Left lung (tissue), 10 donors: Measurements from ENCODE around the gene NTM. TPM values are rescaled to one million over a fixed set of nuclear protein-coding genes. Genes with fewer than 3 reads are reported as not detected.

Source experiments
- ATAC-seq: fragments of 200-7000 bp; cut with Tn5 transposase; one replicate; pipeline ENCODE4 v1.9.1; 2020; ENCODE audit warnings: moderate library complexity
- DNase-seq, 4 donors: peaks; one replicate each; pipeline ENCODE4 v3.0.0-alpha.2; 2013 to 2020
- H3K27ac ChIP-seq, 2 donors: fragments of 200-600 bp; sonication (generic) in 1 of 2; one replicate each; pipeline versions ENCODE4 v1.5.0 to v1.8.0; 2020 to 2021
- H3K27me3 ChIP-seq, 2 donors: fragments of 200-600 bp; sonication (generic) in 1 of 2; one replicate each; pipeline versions ENCODE4 v1.5.0 to v1.8.0; 2020 to 2021
- H3K36me3 ChIP-seq, 2 donors: fragments of 200-600 bp; sonication (generic) in 1 of 2; one replicate each; pipeline versions ENCODE4 v1.5.0 to v1.8.0; 2020 to 2021
- H3K4me1 ChIP-seq, 2 donors: fragments of 200-600 bp; one replicate each; pipeline ENCODE4 v1.8.0; 2021
- H3K4me3 ChIP-seq, 2 donors: fragments of 200-600 bp; sonication (generic) in 1 of 2; one replicate each; pipeline versions ENCODE4 v1.5.0 to v1.8.0; 2020 to 2021; ENCODE audit warnings: mild to moderate bottlenecking in 1 of 2
- H3K9me3 ChIP-seq, 2 donors: fragments of 200-600 bp; sonication (generic) in 1 of 2; one replicate each; pipeline versions ENCODE4 v1.5.0 to v1.8.0; 2020 to 2021
- CTCF ChIP-seq, 2 donors: fragments of 200-600 bp; sonication (generic) in 1 of 2; IDR thresholded peaks; one replicate each; pipeline versions ENCODE4 v1.5.0 to v1.8.0; 2021; ENCODE audit warnings: antibody characterized with exemption in 2 of 2
- intact Hi-C, 2 donors: fragments of 100-400 bp; cut with DNase I; formaldehyde crosslinking; loops; one replicate each; pipeline versions ENCODE4 v1.11.2 to v1.14.2; 2022
- polyA plus RNA-seq, 6 donors: library from polyadenylated mRNA; unstranded; fragments of 120-200 nt; gene quantifications; one replicate each; pipeline ENCODE4 v1.2.1, GENCODE V29; 2013; ENCODE audit not compliant: insufficient read length in 6 of 6
- total RNA-seq, 2 donors: library from RNA; stranded (reverse); fragmentation: NEBNext Ultra II Directional; extraction: Animal tissue kit (Norgen Biotek cat#: 25700); gene quantifications; one replicate each; pipeline ENCODE4 v1.2.1, GENCODE V29; 2021
- donor health status: DM: no; HTN: yes; CAD: no.
- donor health status: DM: no; HTN: no; CAD: no.

The NTM gene
- total and polyA plus RNA-seq, 8 donors, result 9.5 to 31.0 (median 21.1) TPM

- DNase-seq (no peak), ATAC-seq (no peak)
- intact Hi-C loops, result no loop called here
- Histone ChIP-seq H3K27me3 (peaks cover 0 to 20% of the 10 kb centered on the region in 2 donors), H3K4me1 (no peaks in the 10 kb centered on the region), H3K4me3 (no peak overlapping the region), H3K27ac (no peak overlapping the region), H3K9me3 (no peaks in the 10 kb centered on the region), H3K36me3 (no peaks in the 10 kb centered on the region)
- TF ChIP-seq CTCF (IDR thresholded peaks at IDR 0.05), result no peak
These were observed 222.3 kb downstream of the NTM start for GRCh38 chr11:131592734-131593133.

GRCh38 chr11:131593301-131593700 lies 222.9 kb downstream of the NTM start:
- no peak overlapping the region for H3K27ac ChIP-seq
- TF ChIP-seq CTCF (IDR thresholded peaks at IDR 0.05), result no peak
- H3K27me3 ChIP-seq, result peaks cover 0 to 20% of the 10 kb centered on the region in 2 donors
- H3K9me3 ChIP-seq, result no peaks in the 10 kb centered on the region
- H3K4me1 ChIP-seq, result no peaks in the 10 kb centered on the region
- no peak for DNase-seq
- intact Hi-C loops, result no loop called here
- no peak for ATAC-seq
- H3K36me3 ChIP-seq, result no peaks in the 10 kb centered on the region
- H3K4me3 ChIP-seq, result no peak overlapping the region

GRCh38 chr11:131595797-131596196 lies 225.4 kb downstream of the NTM start:
- Histone ChIP-seq H3K9me3 (no peaks in the 10 kb centered on the region), H3K4me3 (no peak overlapping the region), H3K4me1 (no peaks in the 10 kb centered on the region), H3K36me3 (no peaks in the 10 kb centered on the region), H3K27me3 (peaks cover 0 to 20% of the 10 kb centered on the region in 2 donors), H3K27ac (no peak overlapping the region)
- DNase-seq (no peak), ATAC-seq (no peak)
- no peak for TF ChIP-seq CTCF (IDR thresholded peaks at IDR 0.05)
- intact Hi-C loops, result no loop called here

GRCh38 chr11:131597890-131598289 lies 227.5 kb downstream of the NTM start:
- TF ChIP-seq CTCF (IDR thresholded peaks at IDR 0.05), result no peak
- ATAC-seq (no peak), DNase-seq (no peak)
- no peak overlapping the region for H3K4me3 ChIP-seq
- intact Hi-C loops, result no loop called here
- peaks cover 0 to 20% of the 10 kb centered on the region in 2 donors for H3K27me3 ChIP-seq
- H3K36me3 ChIP-seq, result no peaks in the 10 kb centered on the region
- no peaks in the 10 kb centered on the region for H3K9me3 ChIP-seq
- H3K27ac ChIP-seq, result no peak overlapping the region
- no peaks in the 10 kb centered on the region for H3K4me1 ChIP-seq

- DNase-seq, result no peak
- ATAC-seq, result no peak
- intact Hi-C loops, result no loop called here
- Histone ChIP-seq H3K27me3 (peaks cover 0 to 20% of the 10 kb centered on the region in 2 donors), H3K27ac (no peak overlapping the region), H3K4me3 (no peak overlapping the region), H3K9me3 (no peaks in the 10 kb centered on the region), H3K4me1 (no peaks in the 10 kb centered on the region), H3K36me3 (no peaks in the 10 kb centered on the region)
- no peak for TF ChIP-seq CTCF (IDR thresholded peaks at IDR 0.05)
These were observed 227.9 kb downstream of the NTM start for GRCh38 chr11:131598305-131598704.
